HG02973 (cell line): ENCODE results near the gene SNRK.
A peak's percentile ranks its signal among the peaks of the same experiment; 100 is the strongest.

Experiments used
- ATAC-seq: cut with Tn5 transposase; IDR thresholded peaks from one replicate; pipeline ENCODE4 v1.9.1; 2021; ENCODE audit warnings: moderate library complexity; ENCODE audit not compliant: unreplicated experiment

The SNRK gene

GRCh38 chr3:43286115-43286840 lies at the start of gene SNRK:
Gene SNRK (plus strand): TSS chr3:43286540. CDS start chr3:43303204, 16,664 bp downstream.
- peak; percentile 72 for ATAC-seq

DNA sequence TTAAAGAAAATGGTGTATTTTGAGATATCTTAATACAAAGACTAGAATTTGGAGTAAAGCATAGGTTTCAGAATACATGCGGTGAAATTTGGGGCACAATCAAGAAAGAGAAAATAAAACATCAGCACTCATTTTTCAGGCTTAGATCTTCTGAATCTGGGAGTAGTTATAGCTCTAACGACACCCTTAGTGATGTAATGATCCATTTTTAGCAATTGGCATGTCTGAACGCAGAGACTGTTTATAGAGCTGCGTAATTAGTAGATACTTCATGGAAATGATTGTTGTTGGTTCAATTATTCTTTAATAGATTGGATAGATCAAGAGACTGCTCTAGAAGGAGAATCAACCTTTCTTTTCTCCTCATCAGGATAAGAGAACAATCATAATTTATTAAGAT lies 47.5 kb upstream of the SNRK start:
- ATAC-seq: no peak

DNA sequence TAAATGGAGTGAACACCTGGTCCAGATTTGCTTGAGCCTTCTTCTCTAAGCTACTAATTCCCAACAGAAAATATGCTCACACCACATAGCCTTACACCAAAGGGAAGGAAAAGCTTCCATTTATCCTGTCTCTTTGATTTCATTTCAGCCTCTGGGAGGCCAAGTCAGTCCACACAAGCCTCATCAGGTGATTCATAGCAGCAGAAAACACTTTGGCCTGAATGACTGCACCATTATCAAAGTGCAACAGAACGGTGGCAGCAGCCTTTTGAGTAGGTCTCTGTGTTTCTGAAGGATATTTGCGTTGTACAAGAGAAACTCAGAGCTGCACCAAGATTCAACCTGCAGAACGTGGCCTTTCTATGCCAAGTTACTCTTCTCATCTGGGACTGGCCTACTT lies 46.6 kb upstream of the SNRK start:
- ATAC-seq: no peak

DNA sequence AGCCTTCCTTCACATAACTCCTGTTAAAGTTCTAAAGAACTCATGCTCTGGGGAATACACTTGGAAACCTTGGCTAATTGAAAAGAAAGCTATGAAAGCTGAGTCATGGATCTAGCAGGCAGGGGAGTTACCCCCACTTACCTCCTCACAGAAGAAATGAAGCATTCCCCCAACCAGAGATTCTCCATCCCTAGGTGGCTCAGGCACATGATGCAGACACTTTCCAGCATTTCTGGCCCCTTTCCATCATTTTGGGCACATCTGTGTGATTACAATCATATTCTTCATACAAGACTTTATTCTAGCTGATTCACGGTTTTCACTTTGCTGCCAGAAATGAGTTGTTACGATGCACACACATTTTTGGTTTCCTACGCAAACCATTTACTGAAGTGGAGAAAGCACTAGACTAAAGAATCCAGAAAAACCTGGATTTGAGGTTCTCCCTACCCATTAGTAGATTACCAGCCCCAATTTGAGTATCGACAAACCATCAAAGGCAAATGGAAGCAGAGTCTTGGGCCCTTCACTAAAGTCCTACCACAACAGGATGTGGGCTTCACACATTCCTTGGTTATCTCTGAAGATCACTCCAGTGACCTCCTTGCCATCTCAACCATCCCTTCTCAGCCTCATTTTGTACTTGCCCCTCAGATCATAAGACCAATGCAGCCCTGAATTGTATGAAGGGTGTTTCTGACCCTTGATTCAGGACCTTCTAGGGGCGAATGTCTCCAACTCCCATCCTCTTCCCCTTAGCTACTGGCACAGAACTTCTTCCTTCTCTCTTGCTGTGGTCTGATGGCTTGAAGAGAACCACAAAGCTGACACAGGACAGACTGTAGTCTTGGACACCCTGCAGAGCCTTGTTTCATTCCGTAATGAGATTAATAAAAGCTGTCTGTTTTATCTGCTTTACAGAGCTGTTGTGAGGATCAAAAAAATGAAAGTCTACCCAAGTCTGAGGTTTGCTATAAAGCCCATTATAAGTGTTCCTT lies 42.5 kb upstream of the SNRK start:
- ATAC-seq: no peak

GRCh38 chr3:43244694-43245093 lies 41.6 kb upstream of the SNRK start:
- ATAC-seq: no peak

- ATAC-seq: no peak
Observed at GRCh38 chr3:43246976-43247375, 39.4 kb upstream of the SNRK start.

DNA sequence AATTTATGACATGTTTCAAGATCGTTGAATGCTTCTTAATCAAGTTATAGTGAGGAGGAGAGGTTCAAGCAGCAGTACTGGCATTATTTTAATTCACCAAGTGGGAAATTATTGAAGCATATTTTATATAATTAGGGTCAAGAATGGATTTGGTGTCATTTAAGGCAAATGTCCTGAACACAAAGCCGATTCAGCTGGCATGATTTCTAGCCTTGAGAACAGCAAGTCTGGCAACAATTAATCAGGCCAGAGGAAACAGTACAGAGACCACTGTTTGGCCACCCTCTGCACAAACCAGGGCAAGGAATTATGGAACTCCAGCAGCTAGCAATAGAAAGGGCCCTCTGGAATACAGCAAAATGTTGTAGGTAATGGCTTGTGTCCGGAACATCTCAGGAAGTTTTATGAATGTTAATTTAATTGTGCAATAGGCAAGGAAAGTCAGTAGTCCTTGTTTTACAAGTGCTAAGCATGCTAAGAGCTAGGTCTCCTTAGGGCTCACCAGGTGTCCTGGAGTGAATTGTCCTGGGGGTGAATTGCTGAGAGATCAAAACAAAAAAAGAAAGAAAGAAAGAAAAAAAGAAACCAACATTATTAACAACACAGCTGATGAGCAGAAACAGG lies 38.7 kb upstream of the SNRK start:
- ATAC-seq: no peak

- no peak for ATAC-seq
Observed at GRCh38 chr3:43248185-43248583, 38.2 kb upstream of the SNRK start.

GRCh38 chr3:43248973-43249372 lies 37.4 kb upstream of the SNRK start:
- no peak for ATAC-seq

DNA sequence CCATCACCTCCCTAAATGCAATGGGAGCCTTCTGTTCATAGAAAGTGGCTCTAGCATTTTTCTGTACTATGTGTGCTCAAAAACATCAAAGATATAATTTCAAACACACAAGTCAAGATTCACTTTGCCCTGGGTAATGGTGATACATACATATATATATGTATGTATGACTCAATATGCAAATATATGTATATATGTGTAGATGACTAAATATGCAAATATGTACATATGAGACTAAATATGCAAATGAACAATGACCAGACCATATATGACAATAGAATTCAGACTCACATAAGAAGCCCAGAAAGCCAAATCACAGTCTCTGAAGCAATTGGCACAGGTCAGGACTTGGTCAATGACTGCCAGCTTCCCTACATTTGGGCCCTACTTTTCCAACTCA lies 36.9 kb upstream of the SNRK start:
- no peak for ATAC-seq

GRCh38 chr3:43253294-43253693 lies 33.0 kb upstream of the SNRK start:
- no peak for ATAC-seq

DNA sequence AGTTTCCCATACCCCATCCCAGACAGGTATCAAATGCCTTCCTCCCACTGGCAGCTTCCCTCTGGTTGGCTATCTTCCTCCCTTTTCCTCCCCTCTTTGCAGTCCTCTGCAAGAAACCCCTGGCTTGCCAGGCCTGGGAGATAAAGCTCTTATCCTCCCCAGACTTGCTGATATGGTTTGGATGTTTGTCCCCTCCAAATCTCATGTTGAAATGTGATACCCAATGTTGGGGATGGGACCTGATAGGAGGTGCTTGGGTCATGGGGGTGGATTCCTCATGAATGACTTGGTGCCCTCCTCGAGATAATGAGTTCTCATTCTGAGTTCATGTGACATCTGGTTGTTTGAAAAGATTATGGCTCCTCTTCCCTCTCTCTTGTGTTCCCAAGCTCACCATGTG lies 32.2 kb upstream of the SNRK start:
- no peak for ATAC-seq

DNA sequence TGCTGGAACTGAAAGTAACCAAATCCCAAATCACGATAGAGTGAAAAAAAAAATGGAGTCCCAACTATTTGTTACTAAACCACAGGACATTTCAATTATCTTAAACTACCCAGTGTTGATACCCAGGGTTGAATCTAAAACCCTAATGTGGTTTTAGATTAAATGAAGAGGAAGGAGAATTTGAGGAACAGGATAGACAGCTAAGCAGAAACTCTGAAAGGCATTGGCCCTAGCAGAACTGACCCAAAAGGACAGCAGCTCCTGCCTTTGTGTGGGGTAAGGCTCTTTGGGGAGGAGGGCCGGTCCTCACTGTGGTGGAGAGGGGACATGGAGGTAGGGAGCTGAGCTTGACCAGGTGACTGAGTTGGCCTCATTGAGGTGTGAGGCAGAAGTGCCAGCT lies 30.7 kb upstream of the SNRK start:
- ATAC-seq: no peak

DNA sequence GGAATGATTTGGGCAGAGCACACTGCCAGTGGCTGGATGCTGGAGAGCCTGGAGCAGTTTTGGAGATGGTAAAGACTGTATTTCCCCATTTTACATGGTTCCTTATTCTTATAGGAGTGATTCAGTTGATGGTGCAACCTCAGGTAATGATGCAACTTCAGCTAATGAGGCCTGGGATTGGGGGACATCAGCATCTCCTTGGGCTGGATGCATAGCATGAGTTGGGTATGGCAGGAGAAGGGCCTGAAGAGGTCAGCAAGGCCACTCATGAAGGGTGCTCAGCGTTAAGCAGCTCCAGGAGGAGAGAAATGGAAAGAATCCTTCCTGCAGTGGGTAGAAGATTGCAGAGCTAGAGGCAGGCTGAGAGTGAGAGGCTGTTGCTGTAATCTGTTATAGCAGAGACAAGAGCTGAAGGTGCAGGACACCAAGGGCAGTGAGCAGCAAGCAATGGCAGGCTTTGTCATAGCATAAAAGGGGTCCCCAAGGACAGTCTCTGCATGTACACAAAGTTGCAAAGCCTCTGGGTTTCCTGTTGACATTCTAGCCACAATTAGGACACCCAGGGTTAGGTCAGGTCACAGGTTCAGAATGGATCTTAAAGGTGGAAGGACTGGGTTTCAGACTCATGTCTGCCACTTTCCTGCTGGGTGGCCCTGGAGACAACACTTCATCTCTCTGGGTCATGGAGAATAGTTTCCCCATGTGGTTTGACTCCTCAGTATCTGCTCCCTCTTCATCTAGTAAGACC lies 29.5 kb upstream of the SNRK start:
- no peak for ATAC-seq

GRCh38 chr3:43257850-43258249 lies 28.5 kb upstream of the SNRK start:
- ATAC-seq: no peak

- ATAC-seq: no peak
Observed at GRCh38 chr3:43259626-43260025, 26.7 kb upstream of the SNRK start.

GRCh38 chr3:43260412-43260811 lies 25.9 kb upstream of the SNRK start:
- ATAC-seq: no peak

GRCh38 chr3:43262194-43262593 lies 24.1 kb upstream of the SNRK start:
- ATAC-seq: no peak

DNA sequence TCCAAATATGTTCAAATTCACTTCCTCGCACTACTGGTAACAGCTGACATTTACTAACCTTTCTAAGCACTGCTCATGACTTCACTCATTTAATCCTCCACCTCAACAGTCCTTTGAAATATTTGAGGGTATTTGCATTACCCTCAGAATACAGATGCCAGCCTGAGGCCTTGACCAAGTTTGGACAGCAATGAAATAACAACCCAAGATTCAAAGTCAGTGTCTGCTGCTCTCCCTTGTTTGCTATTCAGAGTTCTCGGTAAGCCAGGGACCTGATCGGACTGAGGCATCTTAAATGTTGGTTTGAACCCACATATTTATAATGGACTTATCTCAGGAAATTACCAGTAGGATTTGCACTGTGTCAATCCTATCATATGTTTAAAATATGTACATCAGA lies 19.9 kb upstream of the SNRK start:
- ATAC-seq: no peak

GRCh38 chr3:43266995-43267394 lies 19.3 kb upstream of the SNRK start:
- no peak for ATAC-seq

DNA sequence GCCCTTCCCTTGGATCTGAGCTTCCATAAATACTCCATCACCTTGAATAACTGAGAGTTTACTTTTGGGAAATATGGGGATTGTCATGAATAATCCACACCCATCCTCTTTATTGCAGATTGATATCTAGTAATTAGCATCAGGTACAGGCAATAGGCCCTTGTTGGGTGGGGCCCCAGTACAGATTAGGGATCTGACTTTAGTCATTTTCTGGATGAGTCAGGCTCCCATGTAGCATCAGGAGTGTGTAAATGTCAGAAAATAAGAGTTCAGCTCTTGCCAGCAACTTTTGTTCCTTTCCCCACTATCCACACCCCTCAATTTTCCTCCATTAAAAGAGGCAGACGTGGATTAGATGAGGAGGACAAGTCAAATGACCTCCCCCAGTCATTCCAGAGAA lies 17.7 kb upstream of the SNRK start:
- no peak for ATAC-seq
